IMR-90 (cell line): Measurements from ENCODE around the gene HEATR5A.

Source experiments
- BHLHE40 ChIP-seq: fragments of 150-350 bp; IDR thresholded peaks from 2 replicates; pipeline ENCODE4 v1.6.1; 2016; ENCODE audit warnings: mild to moderate bottlenecking, low read depth, low read length
- CHD1 ChIP-seq: IDR thresholded peaks from 2 replicates; pipeline ENCODE4 v1.6.1; 2012; ENCODE audit warnings: low read depth, low read length, improper control_type of control experiment
- CTCF ChIP-seq: conservative IDR thresholded peaks from 2 replicates; pipeline ENCODE4 v1.5.1; 2012; ENCODE audit warnings: mild to moderate bottlenecking, low read depth, low read length, improper control_type of control experiment
- ELK1 ChIP-seq: fragments of 150-350 bp; IDR thresholded peaks from 2 replicates; pipeline ENCODE4 v1.6.1; 2016; ENCODE audit warnings: low read depth, mild to moderate bottlenecking, low read length, moderate library complexity, borderline replicate concordance
- FOS ChIP-seq: fragments of 150-350 bp; IDR thresholded peaks from 2 replicates; pipeline ENCODE4 v1.6.1; 2016; ENCODE audit warnings: low read depth, low read length
- MAFK ChIP-seq: IDR thresholded peaks from 2 replicates; pipeline ENCODE4 v1.6.1; 2012; ENCODE audit warnings: low read depth, low read length, improper control_type of control experiment
- MAZ ChIP-seq: IDR thresholded peaks from 2 replicates; pipeline ENCODE4 v1.6.1; 2012; ENCODE audit warnings: low read depth, mild to moderate bottlenecking, low read length, improper control_type of control experiment, moderate library complexity, borderline replicate concordance
- MXI1 ChIP-seq: IDR thresholded peaks from 2 replicates; pipeline ENCODE4 v1.6.1; 2012; ENCODE audit warnings: low read depth, mild to moderate bottlenecking, low read length, moderate library complexity, borderline replicate concordance
- POLR2A ChIP-seq: IDR thresholded peaks from 2 replicates; pipeline ENCODE4 v1.6.1; 2012; ENCODE audit warnings: mild to moderate bottlenecking, low read depth, low read length
- RAD21 ChIP-seq: IDR thresholded peaks from 2 replicates; pipeline ENCODE4 v1.6.1; 2012; ENCODE audit warnings: low read length, improper control_type of control experiment
- RFX5 ChIP-seq: IDR thresholded peaks from 2 replicates; pipeline ENCODE4 v1.8.0; 2012; ENCODE audit warnings: low read depth, mild to moderate bottlenecking, low read length, moderate library complexity
- SMC3 ChIP-seq: fragments of 150-350 bp; IDR thresholded peaks from 2 replicates; pipeline ENCODE4 v1.6.1; 2016; ENCODE audit warnings: low read depth, mild to moderate bottlenecking, antibody characterized with exemption, low read length, moderate library complexity
- TF ChIP-seq, protein P1 (sequence below): fragments of 150-350 bp; IDR thresholded peaks from 2 replicates; pipeline ENCODE4 v1.6.1; 2017; ENCODE audit warnings: mild to moderate bottlenecking, antibody characterized with exemption, low read length, low read depth

DNA sequence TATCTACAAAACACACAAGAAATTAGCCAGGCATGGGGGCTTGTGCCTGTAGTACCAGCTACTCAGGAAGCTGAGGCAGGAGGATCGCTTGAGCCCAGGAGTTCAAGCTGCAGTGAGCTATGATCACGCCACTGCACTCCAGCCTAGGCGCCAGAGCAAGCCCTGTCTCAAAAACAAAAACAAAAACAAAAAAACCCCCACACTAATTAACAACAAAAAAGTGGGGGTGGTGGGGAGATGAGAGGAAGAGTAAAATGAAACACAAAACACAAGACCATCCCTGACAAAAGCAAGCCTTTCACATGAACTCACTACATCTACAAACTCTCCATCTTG, 158.9 kb downstream of the HEATR5A start:
- TF ChIP-seq CTCF (no peak), RAD21 (no peak), BHLHE40 (no peak), POLR2A (no peak), FOS (no peak), CHD1 (no peak), MAFK (no peak), SMC3 (no peak), MAZ (no peak), RFX5 (no peak), MXI1 (no peak), ELK1 (no peak)
- TF ChIP-seq, protein P1, sequence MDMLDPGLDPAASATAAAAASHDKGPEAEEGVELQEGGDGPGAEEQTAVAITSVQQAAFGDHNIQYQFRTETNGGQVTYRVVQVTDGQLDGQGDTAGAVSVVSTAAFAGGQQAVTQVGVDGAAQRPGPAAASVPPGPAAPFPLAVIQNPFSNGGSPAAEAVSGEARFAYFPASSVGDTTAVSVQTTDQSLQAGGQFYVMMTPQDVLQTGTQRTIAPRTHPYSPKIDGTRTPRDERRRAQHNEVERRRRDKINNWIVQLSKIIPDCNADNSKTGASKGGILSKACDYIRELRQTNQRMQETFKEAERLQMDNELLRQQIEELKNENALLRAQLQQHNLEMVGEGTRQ: no peak
